Stimulated activated CD8-positive, alpha-beta memory T cell treated with anti-CD3 and anti-CD28 coated beads, Interleukin-4, amount 100 ng/mL, for 4 hours (primary cell): ENCODE data around the gene VPS13D.
"Not testable (repeated sequence)": the region's sequence is repeated elsewhere in the genome, so short reads cannot be mapped to it uniquely, and the experiment has no call there.

ENCODE experiments used
- DNase-seq, 2 donors: peaks; one replicate each; pipeline ENCODE4 v3.0.0-alpha.2; 2020; ENCODE audit warnings: low read depth in 2 of 2, low spot score in 1 of 2

The VPS13D gene

DNA sequence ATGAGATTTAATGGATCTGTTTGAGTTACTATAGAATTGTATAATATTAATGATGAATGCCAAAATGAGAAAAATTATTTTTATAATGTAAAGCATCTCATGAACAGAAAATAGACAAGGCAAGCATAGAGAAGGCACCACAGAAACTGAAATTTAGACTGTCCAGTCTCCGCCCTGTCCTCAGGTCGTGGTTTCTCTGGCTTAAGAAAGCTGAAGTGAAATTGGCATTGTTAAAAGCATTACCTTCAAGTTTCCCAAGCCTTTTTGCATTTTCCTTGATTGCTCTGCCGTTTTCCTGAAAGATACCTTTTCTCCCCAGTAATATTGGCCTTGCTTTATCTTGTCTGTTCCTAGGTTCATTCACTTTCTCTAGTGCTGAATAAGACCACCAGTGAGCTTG, 58.0 kb downstream of the VPS13D start:
- DNase-seq = no peak

DNA sequence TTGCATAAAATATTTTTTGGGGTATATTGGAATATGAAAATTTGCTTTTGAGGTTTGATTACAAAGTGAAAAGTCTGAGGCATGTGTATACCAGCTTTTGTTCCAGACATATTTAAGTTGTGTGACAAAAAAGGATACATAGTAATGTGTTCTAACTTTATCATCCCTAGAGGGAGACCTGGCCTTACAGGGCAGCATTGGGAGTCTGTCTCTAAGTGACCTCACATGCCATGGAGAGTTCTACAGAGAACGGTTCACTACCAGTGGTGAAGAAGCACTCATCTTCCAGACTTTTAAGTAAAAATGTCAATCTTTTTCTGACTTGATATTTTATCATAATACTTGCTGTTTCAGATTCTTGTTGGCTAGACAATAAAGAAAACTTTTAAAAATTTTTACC, 61.0 kb downstream of the VPS13D start:
- no peak for DNase-seq

DNA sequence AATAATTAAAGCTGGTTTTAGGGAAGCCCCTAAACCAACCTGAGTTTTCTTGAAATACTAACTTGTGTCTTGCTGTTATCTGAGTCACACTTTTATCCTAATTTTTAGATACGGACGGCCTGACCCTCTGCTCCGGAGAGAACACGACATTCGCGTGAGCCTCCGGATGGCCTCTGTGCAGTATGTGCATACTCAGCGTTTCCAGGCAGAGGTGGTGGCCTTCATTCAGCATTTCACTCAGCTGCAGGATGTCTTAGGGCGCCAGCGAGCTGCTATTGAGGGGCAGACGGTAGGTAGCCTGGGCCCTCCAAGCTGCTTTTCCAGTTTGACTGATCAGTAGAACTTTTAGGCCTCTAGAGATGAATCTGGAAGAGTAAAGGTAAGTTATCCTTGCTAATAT, 63.6 kb downstream of the VPS13D start:
- DNase-seq = no peak

DNA sequence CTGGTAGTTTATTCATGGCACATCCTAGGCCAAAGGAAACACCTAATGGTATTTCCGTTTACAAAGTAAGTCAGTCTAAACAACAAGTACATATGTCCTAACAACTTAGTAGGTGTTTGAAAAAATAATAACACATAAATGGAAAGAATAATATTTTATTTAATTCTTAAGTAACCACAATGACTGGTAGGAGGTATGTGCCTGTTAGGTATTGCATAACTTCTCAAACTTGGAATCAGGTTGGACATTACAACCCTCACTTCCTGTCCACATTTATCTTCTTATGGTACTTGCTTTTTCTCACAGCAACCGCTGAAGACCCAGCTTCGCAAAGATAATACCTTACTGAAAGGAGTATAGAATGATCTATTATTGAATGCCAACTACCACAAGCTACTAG, 64.2 kb downstream of the VPS13D start:
- no peak for DNase-seq

DNA sequence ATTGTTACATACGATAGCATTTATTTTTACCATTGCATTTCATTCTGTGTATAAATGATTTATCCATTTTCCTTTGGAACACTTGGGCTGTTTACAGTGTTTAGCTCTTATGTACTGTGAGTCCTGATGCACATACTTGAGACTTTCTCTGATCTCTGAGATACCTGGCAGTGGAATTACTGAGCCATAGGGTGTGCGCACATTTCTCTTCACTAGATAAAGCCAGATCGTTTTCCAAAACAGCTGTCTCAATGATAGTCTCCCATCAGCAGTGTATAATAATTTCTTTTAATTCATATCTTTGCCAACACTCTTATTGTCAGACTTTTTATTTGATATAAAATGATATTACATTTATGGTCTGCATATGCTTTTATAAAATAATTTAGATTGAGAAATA, 66.2 kb downstream of the VPS13D start:
- no peak for DNase-seq

DNA sequence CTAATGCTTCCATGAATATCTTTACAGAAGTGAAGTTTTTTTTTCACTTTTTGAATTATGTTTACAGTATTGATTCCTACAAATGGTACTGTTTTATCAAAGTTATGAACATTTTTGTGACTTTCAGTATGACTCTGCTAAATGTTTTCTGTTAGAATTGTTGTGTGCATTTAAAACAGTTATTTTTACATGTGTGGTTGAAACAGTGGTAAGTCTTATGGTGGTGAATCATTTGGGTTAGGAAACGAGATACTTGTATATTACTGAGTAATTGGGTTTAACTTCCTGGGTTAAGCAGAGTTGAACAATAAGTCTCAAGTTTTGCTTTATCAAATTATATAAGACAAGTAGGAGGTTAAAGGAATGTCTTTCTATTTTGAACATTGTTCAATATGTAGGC, 66.8 kb downstream of the VPS13D start:
- DNase-seq = no peak

DNA sequence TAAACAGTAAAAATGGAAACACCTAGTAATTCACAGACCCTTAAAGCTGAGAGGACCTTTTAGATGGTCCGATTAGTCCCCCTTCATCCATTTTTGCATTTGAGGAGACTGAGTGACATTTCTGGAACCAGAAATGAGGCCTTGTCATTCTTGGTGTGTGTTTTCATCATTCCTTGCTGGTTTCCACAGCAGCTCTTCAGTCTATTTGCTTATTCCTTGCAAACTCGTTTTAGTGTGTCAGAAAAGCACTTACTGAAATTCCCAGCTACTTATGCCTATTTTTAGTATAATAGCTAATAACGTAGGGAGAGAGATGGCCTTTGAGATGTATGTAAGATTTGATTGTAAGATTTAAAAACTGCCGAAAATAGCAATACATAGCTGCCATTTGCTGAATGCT, 70.9 kb downstream of the VPS13D start:
- DNase-seq = no peak

DNA sequence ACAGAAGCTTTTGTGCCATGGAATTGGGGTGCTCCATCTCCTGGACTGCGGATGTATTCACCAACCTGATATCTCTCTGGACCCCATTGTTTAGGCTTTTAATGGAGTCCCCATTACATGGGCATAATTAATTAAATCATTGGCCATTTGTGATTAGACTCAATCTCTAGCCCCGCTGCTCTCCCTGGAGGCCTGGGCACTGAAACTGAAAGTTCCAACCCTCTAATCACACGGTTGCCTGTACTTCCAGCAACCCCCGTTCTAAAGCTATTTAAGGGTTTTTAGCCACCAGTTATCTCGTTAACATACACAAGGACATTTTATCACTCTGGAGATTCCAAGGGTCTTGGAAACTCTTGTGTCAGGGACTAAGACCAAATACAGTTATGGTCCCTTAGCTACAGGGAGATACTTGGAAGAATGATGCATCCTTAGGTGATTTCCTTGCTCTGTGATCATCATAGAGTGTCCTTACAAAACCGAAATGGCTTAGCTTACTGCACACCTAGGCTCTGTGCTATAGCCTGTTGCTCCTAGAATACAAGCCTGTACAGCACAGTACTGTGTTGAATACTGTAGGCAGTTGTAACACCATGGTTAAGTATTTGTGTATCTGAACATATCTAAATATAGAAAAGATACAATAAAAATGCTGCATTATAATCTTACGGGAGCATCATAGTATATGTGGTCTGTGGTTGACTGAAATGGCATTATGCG, 71.8 kb downstream of the VPS13D start:
- no peak for DNase-seq

DNA sequence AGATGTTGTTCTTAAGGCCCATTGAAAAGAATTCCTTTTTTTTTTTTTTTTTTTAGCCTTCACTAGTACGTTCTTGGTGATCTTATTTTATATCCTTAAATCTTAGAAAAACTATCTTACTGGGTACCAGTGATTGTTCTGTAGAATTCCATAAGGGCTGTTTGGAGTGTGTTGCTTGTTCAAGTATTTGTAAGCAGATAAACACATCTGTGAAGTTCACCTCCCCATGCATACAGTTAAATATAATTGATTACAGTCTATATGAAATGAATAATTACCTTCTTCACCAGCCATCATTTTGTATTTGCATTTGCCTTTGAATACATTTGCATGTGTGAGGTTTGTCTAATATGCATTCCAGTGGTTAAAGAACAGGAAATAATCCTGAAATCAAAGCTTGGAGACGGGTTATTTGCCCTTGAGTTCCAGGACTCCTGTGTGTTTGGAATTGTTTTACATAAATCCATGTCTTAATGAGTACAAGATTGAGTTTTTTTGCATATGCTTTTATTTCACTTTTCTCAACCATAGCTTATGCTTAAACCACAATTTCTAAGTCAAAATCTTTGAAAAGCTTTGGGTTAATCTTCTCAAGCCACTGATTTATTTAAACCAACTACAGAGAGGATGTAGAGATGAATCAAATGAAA, 73.1 kb downstream of the VPS13D start:
- DNase-seq = no peak

DNA sequence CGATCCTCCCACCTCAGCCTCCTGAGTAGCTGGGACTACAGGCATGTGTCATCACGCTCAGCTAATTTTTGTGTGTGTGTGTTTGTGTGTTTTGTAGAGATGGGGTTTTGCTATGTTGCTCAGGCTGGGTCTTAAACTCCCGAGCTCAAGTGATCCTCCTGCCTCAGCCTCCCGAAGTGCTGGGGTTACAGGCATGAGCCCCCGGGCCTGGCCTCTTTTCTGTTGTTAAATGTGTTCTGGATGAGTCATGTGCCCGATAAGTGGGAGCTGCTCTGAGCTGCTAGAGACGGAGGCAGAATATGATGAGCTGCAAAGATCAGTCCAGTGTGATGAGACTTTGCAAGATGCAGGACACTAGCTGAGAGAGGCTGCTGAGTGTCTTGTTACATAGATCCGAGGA, 75.5 kb downstream of the VPS13D start:
- DNase-seq = no peak

DNA sequence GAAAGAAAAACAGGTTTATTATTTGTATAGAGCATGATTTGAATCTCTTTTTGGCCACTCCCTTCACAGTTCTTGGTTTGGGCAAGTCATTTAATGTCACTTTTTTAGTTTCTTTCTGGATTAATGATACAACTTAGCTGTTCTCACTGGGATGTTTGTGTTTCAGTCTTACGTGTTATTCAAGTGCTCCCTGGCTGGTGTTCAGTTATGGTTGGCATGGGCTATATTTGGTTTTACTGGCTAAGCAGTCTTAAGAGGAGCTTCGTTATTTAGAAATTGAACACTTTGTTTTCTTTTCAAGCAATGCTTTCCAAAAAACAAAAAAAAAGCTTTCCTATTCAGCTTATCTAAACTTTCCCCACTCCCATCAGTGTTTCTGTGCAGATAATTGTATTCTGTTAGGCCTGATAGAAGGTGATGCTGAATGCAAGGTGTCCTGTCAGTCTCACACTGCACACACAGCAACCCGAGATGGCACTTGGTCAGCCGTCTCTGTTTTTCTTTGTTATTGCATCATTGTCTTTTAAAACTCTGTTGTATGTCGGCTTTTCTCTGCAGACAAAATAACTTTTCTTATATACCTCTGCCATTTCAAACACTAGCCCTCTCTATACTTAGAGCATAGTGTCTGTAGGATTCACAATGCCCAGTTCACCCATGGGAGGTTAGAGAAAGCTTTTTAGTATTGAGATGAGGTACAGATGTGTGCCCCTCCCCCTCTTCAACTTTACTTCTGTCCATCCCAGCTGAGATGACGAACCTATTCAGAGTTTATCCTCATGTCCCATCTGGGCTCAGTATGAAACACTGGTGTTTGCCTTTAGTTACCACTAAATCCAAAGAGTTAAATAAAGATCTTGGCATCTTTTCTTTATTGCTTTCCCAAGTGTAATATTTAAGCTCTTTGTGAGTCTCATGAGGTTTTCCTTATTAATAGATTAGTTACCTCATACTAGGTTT, 80.2 kb downstream of the VPS13D start:
- DNase-seq = no peak

DNA sequence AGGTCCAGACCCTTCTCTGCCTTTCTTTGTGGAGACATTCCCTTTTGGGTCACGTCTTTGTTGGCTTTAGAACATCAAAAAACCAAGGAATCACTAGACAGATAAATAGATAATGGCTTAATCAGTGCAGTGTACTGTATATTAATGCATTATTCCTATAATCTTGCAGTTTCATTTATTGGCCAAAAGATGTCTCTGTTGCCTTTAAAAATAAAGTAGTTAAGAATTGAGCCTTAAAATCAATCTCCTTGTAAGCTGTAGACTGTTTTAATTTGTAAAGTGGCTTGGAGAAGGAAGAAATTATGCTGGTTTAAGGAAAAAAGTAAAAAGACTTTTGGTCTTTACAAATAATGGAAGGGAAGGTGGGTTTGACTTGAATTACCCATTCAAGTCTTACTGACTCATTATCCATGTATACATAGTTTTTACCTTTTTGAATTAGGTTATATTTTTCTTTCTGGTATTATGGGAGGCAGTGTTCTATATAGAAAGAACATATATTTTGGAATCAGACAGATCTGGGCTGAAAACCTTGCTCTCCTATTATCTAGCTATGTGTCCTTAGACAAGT, 84.6 kb downstream of the VPS13D start:
- no peak for DNase-seq

DNA sequence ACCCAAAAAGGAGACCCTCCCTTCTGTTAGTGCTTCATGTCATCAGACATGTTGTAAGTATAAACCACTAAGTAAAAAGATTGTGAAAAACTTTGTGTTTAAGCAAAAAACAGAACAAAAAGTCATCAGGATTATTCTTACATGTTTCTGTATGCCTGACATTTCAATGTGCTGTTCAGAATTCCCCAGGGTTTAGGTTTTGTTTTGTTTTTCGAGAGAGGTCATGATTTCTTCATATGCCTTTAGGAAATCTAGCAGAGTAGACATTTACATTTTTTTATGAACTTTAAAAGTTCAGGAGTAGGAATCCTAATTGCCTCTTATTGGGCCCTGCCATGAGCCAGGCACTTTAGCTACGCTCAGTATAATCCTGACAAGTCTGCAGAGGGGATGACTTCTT, 85.3 kb downstream of the VPS13D start:
- DNase-seq = no peak

DNA sequence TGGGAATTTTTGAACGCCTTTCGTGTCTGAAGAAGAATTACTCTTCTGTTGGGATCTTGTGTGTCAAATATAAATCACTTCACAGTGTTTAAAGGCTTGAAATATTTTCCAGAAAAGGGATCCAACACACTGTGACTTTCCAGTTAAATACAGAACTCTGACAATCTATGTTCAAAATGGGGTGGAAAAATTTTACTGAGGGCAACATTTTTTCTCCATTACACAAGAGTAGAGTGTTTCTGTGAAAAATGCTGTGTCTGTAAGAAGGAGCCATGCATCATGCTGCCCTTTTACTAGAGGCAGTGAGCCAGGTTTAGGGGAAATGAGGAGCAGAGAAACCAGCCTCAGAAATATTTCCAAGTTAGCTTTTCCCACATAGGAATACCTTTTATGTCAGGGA, 86.5 kb downstream of the VPS13D start:
- DNase-seq = no peak

DNA sequence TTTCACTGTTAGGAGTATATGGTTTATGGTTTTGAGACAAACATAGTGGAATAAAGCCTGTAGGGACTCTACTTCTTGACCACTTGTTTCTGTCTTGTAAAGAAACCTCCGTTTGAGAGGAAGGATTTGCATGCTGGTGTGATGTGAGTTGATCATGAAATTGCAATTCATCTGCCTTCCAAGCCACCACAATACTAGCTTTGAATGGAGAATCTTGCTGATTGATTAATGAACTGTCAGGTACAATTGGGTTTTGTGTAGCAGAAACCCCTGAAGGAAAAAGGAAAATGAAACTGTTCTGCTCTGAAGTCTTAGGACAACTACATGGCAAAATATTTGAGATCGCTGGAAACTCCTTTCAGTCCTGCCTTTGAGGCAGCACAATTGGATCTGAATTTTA, 90.7 kb downstream of the VPS13D start:
- DNase-seq = no peak

DNA sequence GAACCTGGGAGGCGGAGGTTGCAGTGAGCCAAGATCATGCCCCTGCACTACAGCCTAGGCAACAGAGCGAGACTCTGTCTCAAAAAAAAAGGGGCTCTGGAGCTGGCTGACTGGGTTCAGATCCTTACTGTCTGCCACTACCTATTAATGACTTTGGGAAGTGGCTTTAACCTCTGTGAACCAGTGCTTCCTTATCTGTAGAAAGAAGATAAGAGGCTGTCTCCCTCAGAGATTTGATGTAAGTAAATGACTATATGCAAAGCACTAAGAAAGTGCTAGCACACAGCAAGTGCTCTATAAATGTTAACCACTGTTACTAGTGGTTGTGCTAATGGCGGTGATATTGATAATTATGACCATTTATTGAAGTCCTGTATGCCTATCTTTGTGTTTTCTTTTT, 94.6 kb downstream of the VPS13D start:
- no peak for DNase-seq

DNA sequence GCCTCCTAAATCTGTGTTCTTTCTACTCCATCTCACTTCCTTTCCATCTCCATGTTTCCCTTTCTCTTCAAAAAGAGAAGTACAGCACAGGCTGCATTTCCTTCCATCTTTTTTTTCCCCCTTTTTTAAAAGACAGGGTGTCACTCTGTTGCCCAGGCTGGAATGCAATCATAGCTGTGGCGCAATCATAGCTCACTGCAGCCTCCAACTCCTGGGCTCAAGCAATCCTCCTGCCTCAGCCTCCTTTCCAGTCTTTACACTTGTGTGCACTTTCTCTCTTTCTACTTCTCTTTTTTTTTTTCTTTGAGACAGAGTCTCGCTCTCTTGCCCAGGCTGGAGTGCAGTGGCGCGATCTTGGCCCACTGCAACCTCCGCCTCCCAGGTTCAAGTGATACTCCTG, 95.1 kb downstream of the VPS13D start:
- not testable (repeated sequence) for DNase-seq

DNA sequence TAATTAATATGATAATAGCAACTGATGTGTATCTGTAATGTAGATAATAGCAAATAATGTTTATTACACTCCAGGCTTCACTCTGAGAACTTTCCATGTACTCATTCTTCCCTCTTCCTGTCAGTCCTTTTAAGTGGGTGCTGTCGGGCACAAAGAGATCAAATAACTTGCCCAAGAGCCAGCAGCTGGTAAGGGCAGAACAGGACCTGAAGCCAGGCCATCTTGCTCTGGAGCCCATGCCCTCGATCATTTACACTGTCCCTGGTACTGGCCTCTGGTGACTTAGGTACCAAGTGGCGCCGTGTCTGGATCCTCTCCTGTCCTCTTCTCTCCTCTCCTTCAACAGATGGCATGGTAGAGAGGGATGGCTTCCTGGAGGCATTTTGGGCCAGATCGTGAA, 97.2 kb downstream of the VPS13D start:
- no peak for DNase-seq

DNA sequence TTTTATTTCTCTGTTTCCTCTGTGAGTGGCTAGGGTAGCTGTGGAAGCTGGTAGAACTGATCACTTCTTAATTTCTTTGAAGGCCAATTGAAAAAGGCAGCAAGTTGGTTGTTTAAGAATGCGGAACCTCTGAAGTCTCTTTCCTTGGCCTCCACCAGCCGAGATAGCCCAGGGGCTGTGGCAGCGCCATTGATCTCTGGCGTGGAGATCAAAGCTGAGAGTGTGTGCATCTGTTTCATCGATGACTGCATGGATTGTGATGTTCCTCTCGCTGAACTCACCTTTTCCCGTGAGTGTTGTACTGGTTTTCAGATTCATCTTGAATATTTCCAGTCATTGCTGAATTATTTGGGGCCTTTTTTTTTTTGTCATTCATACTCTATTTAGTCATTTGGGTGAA, 97.7 kb downstream of the VPS13D start:
- DNase-seq = no peak

DNA sequence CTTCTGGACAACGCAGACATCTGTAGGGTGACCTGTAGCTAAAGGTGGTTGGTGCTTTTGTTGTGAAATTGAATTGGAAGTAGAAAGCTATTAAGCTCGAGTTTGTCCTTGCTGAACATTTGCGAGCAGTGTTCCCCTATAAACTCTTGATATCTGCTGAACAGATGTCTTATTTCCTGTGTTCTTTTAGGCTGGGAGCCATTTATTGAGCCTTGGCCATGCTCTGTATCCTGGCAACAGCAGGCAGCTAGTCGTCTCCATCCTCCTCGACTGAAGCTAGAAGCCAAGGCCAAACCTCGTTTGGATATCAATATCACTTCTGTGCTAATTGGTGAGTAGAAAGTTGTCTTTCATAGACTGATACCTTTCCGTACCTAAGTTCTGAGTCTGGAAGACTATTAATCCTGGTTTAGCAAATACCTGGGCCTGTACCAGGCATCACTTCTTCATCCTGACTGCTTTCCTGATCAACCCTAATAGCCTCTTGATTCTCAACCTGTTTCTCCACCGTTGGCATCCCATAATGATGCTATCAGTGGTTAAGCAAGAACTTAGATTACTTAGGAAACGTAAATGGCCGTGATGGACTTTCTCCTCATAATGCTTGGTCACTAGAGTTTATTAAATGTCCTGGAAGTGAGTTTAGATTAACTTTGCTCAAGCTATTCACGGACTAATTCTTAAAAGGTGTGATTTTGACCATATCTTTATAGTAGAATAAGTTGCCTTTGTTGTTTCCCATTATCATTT, 103.4 kb downstream of the VPS13D start:
- DNase-seq = no peak

DNA sequence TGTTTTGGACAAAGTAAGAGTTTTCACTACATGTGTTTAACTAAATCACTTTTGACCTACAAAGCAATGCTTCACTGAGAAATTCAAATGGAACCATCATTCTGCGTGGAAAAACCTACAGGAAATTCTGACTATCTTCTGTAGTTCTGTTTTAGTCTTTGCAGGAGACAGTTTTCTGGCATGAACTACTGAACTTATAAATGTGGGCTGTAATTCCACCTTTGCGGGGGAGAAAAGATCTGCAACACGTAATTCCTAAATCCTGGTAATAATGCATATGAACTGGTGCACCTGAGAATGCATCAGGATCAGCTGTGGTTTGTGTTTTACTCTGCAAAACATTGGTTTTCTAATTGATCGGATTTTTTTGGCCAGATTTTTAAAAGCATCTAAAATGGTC, 106.0 kb downstream of the VPS13D start:
- no peak for DNase-seq
